ENCODE results near the gene AEN.

The AEN gene, protein sequence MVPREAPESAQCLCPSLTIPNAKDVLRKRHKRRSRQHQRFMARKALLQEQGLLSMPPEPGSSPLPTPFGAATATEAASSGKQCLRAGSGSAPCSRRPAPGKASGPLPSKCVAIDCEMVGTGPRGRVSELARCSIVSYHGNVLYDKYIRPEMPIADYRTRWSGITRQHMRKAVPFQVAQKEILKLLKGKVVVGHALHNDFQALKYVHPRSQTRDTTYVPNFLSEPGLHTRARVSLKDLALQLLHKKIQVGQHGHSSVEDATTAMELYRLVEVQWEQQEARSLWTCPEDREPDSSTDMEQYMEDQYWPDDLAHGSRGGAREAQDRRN

GRCh38 chr15:88620995-88621772, at the start of gene AEN:
TSS of gene AEN (plus strand) at chr15:88621340. CDS start at chr15:88626210, 4,870 bp downstream.
- peak; percentile 45 for DNase-seq

DNA sequence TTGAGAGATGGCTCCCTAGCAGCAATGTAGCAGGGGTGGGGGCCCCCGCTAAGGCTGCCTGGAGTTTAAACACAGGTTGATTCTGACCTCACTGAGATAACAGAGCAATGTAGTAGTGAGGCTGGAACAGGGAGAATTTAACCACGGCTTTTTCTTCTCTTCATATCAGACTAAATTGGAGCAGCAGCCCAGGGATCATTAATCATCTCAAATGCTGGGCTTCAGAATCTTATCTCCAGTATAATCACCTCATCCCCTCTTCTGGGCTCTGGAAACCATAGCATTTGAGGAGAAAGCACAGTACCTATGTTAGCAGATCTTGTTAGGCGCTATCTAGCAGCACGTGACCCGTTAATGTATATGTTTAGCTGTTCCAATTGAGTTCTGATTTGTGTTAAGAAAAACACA, 49.3 kb upstream of the AEN start:
- no peak for DNase-seq

- no peak for DNase-seq
These were observed 47.1 kb upstream of the AEN start for GRCh38 chr15:88574077-88574476.

GRCh38 chr15:88574655-88575054, 46.5 kb upstream of the AEN start:
- DNase-seq = no peak

DNA sequence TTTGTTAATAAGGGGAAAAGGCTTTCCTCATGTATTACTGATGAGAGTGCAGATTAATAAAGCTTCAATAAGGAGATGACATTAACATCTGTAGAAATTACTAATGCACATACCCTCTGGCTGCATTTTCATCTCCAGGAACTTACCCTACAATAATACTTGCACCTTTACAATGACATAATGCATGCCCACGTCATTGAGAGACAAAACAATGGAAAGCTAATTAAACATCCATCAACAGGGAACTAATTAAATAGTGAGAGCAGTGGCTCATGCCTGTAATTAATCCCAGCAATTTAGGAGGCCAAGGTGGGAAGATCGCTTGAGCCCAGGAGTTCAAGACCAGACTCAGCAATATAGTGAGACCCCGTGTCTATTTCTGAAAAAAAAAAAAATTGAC, 41.8 kb upstream of the AEN start:
- no peak for DNase-seq

GRCh38 chr15:88580532-88580931, 40.6 kb upstream of the AEN start:
- DNase-seq = no peak

GRCh38 chr15:88586401-88587162, 34.6 kb upstream of the AEN start:
- no peak for DNase-seq

DNA sequence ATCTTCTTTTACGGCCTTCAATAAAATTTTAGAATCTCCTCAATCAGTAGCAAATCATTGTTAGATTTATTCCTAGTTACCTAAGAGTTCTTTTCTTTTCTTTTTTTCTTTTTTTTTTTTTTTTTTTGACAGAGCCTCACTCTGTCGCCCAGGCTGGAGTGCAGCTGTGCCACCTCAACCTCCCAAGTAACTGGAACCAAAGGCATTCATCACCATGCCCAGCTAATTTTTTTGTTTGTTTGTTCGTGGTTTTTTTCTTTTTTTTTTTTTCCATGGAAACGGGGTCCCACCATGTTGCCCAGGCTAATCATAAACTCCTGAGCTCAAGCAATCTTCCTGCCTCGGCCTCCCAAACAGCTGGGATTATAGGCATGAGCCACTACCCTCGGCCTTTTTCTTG, 30.4 kb upstream of the AEN start:
- no peak for DNase-seq

DNA sequence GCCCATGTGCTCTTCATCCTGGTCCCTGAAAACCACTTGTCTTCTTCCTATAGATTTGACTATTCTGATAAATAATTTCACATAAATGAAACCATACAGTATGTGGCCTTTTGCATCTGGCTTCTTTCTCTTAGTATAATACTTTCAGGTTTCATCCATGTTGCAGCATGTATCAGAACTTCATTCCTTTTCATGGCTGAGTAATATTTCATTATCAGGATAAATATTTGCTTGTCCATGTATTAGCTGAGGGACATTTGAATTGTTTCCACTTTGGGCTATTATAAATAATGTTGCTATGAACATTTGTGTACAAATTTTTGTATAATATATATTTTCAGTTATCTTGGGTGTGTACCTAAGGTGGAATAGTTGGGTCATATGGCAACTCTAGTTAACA, 29.8 kb upstream of the AEN start:
- DNase-seq = no peak

DNA sequence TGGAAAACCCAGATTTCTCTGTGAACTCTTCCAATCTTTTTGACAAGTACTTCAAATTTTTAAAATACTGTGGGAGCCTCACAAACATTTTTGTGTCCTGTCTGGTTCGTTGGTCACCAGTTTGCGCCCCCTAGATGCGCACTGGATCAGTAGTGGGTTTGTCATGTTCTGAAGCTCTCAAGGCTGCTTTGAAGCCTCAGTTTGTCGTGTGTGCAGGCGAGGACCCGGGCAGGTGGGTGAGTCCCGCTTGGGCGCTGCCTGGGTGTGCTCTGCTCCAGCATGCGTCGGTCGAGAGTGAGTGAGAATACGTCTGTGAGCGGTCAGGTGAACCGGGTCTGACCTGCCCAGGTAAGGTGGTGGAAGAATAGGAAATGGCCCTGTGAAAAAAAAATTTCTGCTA, 17.3 kb upstream of the AEN start:
- DNase-seq = no peak

DNA sequence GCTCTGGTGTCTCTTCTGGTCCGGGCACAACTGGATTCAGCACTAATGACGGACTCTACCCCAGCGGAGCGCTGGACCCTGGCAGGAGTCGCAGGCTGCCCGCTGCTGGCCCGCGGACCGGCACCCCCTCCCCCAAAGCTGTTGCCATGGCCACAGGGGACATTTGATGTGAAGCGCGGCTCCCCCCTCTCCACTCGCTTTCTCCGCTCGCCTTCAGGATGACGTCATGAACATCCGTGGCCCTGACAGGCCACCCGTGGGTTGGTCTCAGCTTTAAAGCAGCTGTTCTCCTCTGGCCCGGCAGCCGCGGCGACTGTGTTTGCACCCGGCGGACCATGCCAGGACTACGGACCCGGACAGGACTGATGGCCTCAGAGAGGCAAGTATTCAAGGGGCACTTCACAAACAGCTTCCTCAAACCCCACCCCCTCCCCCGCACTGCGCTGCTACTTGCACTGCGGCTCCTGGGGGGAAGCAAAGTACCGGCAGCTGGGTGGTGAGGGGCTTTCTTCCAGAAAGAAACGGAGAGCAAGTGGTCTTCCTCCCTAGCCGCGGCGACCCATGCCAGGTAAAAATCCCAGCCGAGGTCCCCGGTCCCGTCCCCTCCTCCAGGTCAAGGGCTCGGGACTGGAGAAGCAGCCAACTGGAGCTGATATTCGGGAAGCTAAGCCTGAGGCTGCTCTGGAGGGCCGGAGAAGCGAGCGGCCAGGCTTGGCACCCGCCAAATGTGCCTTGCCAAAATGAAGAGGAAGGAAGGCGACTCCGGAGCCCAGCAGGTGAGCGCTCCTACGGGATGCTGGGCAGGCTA, 16.6 kb upstream of the AEN start:
- no peak for DNase-seq

GRCh38 chr15:88605189-88606069, 15.7 kb upstream of the AEN start:
- no peak for DNase-seq

GRCh38 chr15:88606070-88606794, 14.9 kb upstream of the AEN start:
- no peak for DNase-seq

GRCh38 chr15:88607951-88608350, 13.2 kb upstream of the AEN start:
- no peak for DNase-seq

GRCh38 chr15:88608607-88609181, 12.4 kb upstream of the AEN start:
- no peak for DNase-seq

- DNase-seq = no peak
These were observed 11.6 kb upstream of the AEN start for GRCh38 chr15:88609344-88610090.

GRCh38 chr15:88610701-88611231, 10.4 kb upstream of the AEN start:
- DNase-seq = no peak

- DNase-seq = no peak
These were observed 8.8 kb upstream of the AEN start for GRCh38 chr15:88612186-88612796.
